Measurements from ENCODE around the gene BCL2L11.

BCL2L11 gene

DNA sequence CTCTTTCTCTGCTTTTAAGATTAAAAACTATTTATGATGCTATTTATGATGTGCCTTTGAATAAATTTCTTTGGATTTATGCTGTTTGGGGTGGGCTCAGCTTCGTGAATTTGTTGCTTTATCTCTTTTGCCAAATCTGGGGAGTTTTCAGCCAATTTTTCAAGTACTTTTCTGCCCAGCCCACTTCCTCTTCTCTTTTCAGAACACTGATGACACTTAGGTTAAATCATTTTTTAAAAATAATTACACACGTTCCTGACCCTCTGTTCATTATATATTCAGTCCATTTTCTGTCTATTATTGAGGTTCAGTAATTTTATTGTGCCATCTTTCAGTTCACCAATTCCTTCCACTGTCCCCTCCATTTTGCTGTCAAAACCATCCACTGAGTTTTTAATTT is 14.8 kb upstream of the BCL2L11 start:
- no peak overlapping the region for H3K4me3 ChIP-seq (ENCODE audit: low read depth, low read length)
- DNase-seq: no peak
- H3K9me3 ChIP-seq: no peaks in the 10 kb centered on the region
- no peaks in the 10 kb centered on the region for H3K4me1 ChIP-seq
- H3K36me3 ChIP-seq: no peaks in the 10 kb centered on the region
- no peaks in the 10 kb centered on the region for H3K27me3 ChIP-seq
- TF ChIP-seq, protein P1, sequence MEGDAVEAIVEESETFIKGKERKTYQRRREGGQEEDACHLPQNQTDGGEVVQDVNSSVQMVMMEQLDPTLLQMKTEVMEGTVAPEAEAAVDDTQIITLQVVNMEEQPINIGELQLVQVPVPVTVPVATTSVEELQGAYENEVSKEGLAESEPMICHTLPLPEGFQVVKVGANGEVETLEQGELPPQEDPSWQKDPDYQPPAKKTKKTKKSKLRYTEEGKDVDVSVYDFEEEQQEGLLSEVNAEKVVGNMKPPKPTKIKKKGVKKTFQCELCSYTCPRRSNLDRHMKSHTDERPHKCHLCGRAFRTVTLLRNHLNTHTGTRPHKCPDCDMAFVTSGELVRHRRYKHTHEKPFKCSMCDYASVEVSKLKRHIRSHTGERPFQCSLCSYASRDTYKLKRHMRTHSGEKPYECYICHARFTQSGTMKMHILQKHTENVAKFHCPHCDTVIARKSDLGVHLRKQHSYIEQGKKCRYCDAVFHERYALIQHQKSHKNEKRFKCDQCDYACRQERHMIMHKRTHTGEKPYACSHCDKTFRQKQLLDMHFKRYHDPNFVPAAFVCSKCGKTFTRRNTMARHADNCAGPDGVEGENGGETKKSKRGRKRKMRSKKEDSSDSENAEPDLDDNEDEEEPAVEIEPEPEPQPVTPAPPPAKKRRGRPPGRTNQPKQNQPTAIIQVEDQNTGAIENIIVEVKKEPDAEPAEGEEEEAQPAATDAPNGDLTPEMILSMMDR (IDR thresholded peaks at IDR 0.05; ENCODE audit: low read depth, low read length): no peak

DNA sequence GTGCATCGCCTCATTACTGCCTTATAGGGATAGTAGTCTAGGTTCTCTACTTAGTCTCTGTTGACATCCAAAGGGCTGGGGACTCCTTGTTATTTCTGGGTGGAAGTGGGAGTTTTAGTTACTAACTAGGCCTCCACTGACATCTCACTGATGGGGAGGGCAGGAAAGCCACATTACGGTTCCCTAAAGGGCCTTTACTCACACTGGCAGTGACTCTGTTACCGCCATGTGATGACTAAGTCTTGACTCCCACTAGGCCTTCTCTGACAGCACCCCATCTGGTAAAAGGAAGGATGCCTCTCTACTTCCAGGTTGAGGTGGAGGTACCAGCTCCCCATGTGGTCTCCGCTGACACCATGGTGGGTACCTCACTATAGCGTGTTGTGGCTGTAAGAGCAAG is 14.0 kb upstream of the BCL2L11 start:
- Histone ChIP-seq H3K4me1 (no peaks in the 10 kb centered on the region), H3K4me3 (ENCODE audit: low read depth, low read length) (no peak overlapping the region)

DNA sequence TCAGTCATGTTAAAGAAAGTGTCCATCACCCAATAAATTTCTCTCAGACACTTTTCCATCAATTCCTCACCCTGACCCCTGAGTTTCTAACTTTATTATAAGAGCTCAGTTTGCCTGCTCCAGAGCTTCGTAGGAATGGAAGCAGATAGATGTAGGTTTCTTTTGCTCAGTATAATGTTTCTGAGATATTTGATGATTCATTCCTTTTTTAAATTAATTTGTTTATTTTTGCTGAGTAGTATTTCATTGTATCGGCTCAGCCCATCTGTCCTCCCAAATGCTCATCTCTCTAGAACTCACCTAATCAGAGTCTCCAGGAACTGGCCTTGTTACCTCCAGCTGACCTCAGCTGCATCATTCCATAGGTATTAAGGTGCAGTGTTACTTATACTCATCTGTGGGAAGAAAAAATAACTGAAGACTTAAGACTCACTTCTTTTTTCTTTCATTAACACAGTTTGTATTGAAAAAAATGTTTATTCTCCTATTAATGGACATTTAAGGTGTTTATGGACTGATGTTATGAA is 11.9 kb upstream of the BCL2L11 start:
- DNase-seq: no peak
- Histone ChIP-seq H3K4me1 (no peaks in the 10 kb centered on the region), H3K36me3 (no peaks in the 10 kb centered on the region), H3K9me3 (no peaks in the 10 kb centered on the region), H3K27me3 (no peaks in the 10 kb centered on the region), H3K4me3 (ENCODE audit: low read depth, low read length) (no peak overlapping the region)
- TF ChIP-seq, protein P1 (IDR thresholded peaks at IDR 0.05; ENCODE audit: low read depth, low read length): no peak

More for the DNA sequence above, 14.0 kb upstream of the BCL2L11 start:
- no peaks in the 10 kb centered on the region for H3K9me3 ChIP-seq
- DNase-seq: no peak
- no peaks in the 10 kb centered on the region for H3K27me3 ChIP-seq
- no peaks in the 10 kb centered on the region for H3K36me3 ChIP-seq
- TF ChIP-seq, protein P1 (IDR thresholded peaks at IDR 0.05; ENCODE audit: low read depth, low read length): no peak

DNA sequence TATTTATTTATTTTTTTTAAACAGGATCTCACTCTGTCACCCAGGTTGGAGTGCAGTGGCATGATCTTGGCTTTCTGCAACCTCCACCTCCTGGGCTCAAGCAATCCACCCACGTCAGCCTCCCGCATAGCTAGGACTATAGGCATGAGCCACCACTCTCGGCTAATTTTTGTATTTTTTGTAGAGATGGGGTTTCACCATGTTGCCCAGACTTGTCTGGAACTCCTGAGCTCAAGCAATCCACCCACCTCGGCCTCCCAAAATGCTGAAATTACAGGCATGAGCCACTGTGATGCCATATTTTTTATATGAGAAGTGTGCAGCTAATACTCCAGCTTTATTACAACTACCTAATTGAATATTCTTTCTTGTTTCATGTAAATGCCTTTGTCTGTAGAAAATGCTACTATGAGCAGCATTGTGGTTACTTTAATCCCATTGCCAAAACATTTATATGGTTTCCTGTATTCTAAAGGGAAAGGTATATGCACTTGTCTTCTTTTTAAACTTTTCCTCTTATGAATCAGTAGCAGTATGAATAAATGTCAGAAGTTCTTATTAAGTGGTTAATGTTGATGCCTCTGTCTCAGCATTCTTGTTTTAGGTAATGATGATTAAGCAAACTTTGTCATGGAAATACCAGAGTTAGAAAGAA is 9.5 kb upstream of the BCL2L11 start:
- no peak overlapping the region for H3K4me3 ChIP-seq (ENCODE audit: low read depth, low read length)
- H3K4me1 ChIP-seq: no peaks in the 10 kb centered on the region
- H3K27me3 ChIP-seq: no peaks in the 10 kb centered on the region
- TF ChIP-seq, protein P1 (IDR thresholded peaks at IDR 0.05; ENCODE audit: low read depth, low read length): no peak
- H3K36me3 ChIP-seq: no peaks in the 10 kb centered on the region
- DNase-seq: no peak
- no peaks in the 10 kb centered on the region for H3K9me3 ChIP-seq

DNA sequence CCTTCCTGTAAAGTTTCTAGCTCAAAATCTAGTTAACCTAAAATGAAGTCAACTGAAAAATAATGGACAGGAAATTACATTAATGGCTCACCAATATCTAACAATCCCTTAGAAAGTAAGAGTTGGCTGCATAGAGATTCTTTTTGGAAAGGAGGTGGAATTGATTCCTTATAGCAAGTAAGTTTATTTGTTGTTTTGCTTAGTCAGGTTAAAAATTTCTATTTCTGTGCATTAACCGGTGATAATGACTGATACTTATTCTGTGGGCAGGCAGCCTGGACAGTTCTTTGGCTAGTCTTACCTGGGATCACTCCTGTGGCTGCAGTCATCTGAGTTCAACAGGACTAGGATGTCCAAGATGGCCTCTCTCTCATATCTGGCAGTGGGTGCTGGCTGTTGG is 6.9 kb upstream of the BCL2L11 start:
- H3K36me3 ChIP-seq: no peaks in the 10 kb centered on the region
- no peaks in the 10 kb centered on the region for H3K9me3 ChIP-seq
- no peak for DNase-seq
- no peak overlapping the region for H3K4me3 ChIP-seq (ENCODE audit: low read depth, low read length)
- no peaks in the 10 kb centered on the region for H3K27me3 ChIP-seq
- no peaks in the 10 kb centered on the region for H3K4me1 ChIP-seq
- TF ChIP-seq, protein P1 (IDR thresholded peaks at IDR 0.05; ENCODE audit: low read depth, low read length): no peak

DNA sequence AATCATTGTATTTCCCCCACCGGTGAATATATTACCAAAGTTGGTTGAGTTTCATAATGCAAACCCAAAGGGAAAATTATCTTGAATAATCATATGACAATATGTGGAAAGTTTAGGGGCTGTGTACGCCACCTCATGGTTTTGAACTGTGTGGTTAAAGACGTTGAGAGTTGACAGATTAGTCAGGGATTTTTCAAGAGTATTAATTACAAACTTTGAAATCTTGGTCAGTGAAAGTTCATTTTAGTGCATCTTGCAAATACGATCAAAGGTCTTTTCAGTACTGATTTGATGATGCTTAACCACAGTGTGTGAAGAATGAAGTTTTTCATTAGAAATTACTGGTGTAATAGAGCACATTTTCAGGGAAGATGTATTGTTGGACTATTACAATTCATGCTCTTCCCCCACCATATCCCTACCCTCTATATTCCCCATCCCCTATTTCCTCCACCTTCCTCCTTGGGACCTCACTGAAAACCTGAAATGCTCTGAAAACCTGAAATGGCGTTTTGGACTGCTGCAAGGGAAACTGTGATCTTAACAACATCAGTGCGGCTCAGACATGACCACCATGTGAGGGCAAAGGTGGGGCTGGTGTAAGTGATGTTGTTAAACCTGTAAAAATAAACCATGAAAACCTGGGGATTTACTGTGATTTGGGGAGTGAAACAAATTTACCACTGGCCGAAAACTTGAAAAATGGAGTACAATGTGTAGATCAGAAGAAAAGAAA is 4.5 kb upstream of the BCL2L11 start:
- H3K27me3 ChIP-seq: no peaks in the 10 kb centered on the region
- DNase-seq: no peak
- H3K9me3 ChIP-seq: no peaks in the 10 kb centered on the region
- H3K4me1 ChIP-seq: no peaks in the 10 kb centered on the region
- H3K36me3 ChIP-seq: no peaks in the 10 kb centered on the region
- TF ChIP-seq, protein P1 (IDR thresholded peaks at IDR 0.05; ENCODE audit: low read depth, low read length): no peak
- no peak overlapping the region for H3K4me3 ChIP-seq (ENCODE audit: low read depth, low read length)
